NCI-H226 (cell line): Measurements from ENCODE around the gene BLMH.

ENCODE experiments used
- DNase-seq: peaks from one replicate; pipeline ENCODE4 v3.0.0-alpha.2; 2015

Gene BLMH, protein sequence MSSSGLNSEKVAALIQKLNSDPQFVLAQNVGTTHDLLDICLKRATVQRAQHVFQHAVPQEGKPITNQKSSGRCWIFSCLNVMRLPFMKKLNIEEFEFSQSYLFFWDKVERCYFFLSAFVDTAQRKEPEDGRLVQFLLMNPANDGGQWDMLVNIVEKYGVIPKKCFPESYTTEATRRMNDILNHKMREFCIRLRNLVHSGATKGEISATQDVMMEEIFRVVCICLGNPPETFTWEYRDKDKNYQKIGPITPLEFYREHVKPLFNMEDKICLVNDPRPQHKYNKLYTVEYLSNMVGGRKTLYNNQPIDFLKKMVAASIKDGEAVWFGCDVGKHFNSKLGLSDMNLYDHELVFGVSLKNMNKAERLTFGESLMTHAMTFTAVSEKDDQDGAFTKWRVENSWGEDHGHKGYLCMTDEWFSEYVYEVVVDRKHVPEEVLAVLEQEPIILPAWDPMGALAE

DNA sequence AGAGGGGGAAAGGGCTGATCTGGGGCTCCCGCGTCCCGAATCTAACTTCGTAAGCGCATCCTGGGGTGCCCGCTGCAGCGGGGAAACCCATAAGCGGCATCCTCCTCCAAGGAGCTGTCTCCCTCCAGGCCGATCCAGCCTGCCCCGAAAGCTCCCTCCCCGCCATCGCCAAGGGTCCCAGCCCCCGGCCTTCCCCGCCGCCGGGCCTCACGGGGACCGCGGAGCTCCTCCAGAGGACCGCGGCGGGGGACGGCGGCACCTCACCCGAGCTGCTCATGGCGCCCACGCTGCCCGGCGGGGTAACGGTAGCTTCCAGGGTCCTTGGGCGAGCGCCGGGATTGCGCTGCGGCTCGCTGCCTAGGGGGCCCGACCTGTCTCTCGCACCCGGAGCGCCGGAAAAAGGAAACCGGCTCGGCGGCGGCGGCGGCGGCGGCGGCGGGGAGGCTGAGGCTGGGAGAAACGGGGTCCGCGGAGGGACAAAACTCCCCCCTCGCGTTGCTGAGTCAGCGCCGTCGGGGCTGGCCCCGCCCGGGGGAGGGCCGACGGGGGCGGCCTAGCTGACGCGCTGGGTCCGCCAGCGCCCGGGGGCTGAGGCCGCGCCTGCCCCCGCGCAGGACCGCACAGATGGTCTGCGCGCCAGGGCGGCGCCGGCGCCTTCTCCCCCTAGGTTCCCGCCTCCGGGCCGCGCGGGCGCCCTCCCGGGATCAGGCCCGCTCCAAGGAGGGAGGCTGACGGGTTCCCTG is at the start of gene BLMH:
TSS of gene BLMH (minus strand) at position 402 of the 743 bp plus-strand sequence. CDS start at position 277, 125 bp downstream.
- peak; percentile 75 for DNase-seq

DNA sequence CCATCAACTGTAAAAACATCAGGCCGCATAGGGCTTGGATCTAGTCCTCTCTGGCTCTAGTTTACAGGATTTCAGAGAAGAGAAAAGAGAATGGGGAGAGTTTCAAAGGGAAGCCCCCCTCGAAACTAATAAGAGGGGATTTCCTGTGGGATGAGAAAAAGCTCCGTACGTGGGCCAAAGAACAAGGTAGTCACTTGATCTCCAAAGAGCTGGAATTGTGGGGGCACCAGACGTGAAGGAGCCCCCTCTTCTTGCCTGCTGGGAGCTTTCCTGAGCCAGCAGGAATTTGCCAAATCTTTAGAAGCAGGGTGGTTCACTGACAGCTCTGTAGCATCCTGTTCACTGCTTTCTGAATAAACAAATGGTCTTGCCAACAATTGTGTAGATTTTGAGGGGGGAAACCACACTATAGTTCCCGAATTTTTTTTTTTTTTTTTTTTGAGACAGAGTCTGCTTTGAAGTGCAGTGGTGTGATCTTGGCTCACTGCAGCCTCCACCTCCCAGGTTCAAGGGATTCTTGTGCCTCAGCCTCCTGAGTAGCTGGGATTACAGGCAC is 49.1 kb upstream of the BLMH start:
- DNase-seq: no peak

DNA sequence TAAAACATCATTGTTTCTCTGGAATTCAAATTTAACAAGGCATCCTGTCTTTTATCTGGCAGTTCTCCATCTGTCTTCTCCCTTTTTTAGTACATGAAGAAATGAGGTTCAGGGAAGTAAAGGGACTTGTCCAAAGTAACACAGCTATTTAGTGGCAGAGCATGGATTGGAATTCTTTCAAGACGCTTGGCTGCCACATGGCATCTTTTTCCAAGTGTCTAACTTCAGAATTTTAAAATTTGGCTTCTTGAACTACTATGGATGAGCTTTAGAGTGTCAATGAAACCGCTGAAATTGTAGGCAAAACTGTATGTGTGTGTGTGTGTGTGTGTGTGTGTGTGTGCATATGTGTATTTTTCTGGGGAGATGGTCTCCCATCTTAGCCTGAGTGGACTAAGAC is 47.3 kb upstream of the BLMH start:
- no peak for DNase-seq

DNA sequence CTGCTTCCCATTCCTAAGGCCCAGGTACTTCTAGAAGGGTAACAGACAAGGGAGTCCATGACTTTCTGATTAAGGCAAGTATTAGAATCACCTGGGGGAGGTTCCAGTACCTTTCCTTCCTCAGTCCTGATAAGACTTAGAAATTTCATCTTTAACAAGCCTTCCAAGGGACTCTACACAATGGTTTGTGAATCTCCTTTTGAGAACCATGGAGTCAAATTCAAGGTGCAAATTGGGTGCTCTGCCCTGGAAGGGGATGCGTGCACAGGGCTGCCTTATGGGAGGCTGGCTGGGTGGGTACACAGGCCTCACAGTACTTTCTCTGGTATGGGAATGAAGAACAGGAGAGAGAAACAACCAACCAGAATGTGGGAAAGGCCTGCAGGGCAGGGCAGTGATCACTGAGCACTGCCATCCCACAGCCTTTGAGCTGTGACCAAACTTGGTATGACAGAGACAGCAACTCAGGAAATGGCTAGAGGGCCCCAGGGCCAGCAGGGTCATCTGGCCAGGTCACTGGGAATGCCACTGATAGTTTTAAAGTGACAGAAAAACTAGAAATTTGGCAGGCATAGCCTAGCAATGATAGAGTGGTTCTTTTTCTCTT is 45.8 kb upstream of the BLMH start:
- DNase-seq: no peak

DNA sequence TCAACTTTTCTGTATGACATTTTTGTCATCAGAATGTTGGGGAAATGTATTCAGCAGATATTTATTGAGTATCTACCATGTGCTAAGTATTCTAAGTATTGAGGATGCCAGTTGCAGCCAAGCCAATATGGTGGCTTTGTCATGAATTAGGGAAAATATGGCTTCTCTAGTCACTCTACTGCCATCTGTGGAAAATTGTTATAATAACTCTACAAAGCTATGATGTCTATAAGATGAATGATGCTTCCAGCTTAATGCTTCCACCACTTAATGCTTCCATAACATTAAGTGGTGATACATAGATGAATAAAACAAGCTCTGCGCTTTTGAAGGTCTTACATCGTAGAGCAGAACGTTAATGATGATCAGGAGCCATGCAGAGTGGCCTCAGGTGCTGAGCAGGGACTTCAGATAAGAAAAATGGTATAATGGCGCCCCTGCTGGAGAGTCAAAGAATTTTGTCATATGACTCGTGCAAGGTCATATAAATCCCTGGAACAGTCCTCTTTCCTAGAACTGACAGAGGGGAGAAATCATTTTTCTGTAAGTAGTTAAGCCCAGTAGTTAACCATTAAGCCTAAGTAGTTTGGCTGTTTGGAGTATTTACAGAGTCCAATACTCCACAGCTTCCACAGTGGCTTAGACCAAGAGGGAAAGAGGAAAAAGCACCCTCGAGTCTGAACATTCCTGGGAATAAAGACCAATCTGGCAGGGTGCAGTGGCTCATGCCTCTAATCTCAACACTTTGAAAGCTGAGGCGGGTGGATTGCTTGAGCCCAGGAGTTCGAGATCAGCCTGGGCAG is 44.8 kb upstream of the BLMH start:
- peak; percentile 17 for DNase-seq

DNA sequence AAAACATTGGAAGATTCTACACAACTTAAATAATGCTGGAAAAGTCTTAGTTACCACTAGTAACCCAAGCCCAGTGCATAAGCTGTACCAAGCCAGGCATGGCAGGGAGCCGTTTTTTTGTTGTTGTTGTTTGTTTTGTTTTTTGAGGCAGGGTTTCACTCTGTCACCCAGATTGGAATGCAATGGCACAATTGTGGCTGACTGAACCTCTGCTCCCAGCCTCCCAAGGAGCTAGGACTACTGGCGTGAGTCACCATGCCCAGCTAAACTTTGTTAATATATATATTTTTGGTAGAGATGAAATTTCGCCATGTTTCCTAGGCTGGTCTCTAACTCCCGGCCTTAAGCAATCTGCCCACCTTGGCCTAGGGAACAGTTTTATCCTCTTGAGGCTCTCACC is 42.7 kb upstream of the BLMH start:
- no peak for DNase-seq

DNA sequence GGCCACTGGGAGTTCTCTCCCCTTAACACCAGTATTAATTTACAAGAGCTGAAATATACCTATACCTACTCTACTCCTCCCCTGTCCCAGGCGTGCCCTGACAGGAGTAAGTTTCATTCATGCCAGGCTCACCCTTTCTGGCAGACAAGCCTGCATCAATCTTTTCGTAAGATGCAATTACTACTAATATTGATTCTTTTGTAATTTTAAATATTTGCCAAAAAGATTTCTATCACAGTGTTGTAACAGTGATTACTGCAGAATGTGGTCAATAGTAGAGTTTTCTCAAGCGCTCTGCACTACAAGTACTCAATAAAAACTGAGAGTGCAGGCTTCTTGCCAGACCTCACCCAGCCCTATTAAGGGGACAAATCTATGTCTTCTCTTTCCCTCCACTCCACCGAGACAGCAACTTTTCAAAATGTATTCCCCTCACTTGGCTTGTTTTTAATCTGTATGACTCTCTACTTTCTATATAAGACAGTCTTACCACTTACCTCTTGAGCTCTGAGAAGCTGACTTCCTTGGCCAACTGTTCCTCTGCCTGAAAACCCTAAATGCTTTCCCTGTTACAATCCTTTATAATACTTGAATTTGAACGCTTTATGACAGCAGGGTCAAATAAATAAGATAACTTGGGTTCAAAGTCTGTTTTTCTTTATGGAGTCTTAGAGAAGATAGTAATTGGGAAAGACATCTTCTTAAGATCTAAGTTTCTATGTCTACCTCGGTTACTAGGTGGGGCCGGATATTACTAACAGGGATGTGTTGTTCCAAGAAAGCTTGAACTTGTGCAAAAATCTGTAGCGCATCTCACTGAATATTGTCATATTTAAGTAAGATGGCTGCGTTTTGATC is 42.0 kb upstream of the BLMH start, which contains the start of gene TMIGD1:
TSS of gene TMIGD1 (minus strand) at position 555 of the 858 bp plus-strand sequence. CDS start 1,924 bp downstream, outside the sequence.
- DNase-seq: no peak

DNA sequence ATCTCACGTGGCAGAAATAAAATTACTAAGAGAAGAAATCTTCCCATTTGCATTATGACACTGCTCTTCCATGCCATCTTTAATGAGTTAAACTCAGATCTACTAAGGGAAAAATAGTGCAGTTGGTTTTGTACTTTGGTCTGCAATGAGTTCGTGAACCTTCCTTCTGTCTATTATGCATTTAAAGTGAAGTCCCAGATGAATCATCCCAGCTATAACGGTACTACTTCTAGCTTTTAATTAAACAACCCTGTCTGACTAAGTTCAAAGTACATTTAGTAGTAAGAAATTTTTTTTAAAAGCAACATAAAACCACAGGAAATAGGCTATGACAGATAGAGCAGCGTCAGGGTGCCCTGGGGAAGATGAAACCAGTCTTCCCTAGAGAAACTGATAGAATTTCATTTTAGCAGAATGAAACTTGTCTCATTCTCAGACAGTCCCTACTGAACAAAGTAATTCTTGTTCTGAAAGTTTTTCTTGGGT is 40.4 kb upstream of the BLMH start:
- DNase-seq: no peak

DNA sequence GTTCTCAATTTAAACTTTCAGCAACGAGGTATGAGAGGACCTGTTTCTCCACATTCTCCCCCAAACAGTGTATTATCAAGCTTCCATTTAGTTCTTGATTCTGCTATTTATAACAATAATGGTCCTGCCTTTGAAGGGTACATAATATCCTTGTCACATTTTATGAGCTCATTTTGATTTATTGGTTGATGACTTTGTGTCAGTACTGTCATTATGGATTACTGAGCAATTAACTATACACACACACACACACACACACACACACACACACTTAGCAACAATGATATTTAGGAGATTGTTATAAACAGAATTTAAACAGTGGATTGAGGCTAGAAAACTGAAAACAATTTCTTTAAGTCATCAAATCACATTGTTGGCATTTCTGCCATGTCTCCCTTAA is 35.1 kb upstream of the BLMH start:
- DNase-seq: no peak

DNA sequence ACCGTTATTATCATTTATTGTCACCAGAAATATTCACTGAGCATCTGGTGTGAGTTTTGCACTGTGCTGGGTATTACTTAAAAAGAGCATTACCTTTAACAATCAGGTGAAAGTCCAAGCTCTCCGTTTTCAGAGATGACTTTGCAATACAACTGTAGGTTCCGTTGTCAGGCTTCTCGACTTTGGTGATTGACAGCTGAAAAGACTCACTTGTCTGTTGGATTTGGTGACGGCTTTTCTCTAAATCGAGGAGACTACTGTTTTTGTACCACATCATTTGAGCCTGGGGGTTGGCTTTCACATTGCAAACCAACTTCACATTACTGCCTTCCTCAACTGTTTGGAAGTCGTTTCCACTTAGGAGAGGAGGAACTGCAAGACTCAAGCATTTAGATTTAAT is 33.0 kb upstream of the BLMH start:
- DNase-seq: no peak

DNA sequence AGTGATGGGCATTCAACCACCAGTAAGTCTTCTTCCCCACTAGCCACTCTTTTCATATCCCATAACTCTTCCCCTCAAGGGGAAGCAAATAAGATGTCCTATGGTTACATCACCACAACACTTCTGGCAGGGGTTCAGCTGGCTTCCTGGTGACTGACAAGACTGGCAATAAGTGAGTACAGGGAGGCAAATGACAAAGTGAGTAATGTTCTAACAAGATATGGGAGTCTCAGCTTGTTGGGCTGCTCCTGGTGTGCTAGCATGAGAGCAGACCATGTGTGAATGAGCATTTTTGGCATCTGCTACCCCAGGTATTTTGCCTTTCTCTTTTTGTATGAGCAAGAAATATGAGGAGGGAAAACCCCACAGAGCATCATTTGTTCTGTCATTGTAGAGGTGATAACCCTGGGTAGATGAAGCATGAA is 32.2 kb upstream of the BLMH start:
- peak; percentile 73 for DNase-seq

DNA sequence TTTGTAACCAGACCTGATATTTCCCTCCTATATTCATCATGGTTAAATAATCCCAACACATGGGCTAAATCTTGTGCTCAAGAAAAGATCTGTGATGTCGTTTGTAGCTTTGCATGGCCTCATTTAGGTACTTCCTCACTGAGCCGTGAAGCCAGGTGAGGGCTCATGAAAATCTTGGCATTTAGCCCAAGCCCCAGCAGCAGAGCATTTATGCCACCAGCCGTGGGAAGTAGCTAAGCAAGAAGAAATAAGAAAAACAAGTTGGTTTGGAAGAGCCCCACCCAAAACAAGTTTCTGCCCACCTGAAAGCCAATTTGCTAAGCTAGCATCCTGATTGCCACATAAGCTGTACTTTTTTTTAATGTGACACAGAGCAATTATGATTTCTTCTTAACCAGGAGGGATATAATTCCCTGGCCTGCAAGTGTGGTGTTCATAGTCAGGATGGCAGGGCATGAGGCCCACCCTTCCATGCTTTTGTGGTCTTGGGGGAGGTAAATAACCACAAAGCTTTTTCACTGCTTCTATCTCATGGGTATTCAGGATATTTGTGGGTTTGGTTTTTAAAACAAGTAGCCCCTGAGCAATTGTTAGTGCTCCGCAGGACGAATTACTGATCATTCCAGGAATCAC is 31.6 kb upstream of the BLMH start:
- no peak for DNase-seq

DNA sequence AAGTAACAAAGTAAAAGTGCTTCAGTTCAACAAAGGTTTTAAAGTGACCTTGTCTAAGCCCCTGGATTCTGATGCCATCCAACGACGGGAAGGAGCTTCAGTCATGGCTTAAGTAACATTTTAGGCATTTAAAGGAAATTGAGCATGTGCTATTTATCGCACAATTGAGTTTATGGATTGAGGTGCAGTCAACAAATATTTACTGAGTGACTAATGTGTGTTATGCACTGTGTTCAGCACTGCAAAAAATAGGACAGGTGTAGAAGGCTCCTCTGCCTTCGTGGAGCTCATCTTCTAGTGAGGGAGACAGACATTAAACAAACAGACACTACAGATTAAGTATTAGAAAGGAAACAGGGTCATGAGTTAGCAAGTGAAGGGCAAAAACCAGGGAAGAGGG is 29.6 kb upstream of the BLMH start:
- no peak for DNase-seq

DNA sequence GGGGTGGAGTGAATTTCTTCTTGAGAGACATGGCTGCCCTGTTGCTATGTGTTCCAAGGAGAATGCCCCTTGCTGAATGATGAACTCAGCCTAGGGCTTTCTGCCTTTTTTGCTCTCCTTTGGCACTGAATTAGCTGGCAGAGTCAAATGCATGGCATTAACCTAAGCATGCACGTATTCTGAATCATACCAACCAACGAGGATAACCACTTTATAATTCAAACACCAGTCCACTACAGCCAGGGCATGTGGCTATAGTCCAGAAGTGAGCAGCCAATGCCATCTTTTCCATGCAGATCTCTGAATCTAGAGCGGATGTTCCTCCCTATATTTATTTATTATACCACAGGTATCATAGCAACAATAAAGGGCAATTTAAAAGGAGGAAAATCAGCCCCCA is 26.4 kb upstream of the BLMH start:
- DNase-seq: peak; percentile 33

DNA sequence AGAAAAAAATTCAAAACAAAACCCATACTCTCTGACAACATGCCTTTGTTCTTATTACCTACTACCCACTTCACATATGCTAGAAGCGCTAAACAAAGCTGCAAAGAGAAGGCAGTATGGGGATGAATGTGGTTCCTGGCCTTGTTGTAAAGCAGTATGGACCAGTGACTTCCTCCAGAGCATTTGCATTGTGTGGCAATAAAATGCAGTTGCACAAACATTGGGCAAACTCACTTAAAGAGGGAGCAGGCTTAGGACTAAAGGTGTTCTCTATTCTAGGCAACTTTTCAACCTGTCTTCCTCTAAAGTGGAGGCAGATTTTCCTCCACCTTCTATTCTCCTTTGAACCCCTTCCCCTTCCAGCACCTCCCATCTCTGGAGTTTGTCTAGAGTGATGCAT is 25.0 kb upstream of the BLMH start:
- DNase-seq: no peak

DNA sequence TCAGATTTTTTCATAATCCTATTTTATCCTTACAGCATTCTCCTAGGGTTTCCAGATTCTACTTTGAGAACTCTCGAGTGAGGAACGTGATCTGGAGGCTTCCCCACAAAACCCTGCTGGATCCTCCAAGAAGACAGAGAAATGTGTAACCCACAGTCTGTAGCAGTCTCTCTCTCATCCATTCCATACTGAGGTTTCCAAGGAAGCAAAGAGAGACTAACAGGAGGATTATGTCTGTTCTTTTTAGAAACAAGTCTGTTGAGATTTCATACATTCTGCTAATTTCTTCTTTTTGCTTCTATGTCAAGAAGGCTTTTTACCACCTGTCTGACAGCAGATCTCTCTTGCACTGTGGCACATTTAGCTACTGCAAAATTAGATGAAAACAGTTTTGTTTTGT is 23.4 kb upstream of the BLMH start:
- DNase-seq: no peak

DNA sequence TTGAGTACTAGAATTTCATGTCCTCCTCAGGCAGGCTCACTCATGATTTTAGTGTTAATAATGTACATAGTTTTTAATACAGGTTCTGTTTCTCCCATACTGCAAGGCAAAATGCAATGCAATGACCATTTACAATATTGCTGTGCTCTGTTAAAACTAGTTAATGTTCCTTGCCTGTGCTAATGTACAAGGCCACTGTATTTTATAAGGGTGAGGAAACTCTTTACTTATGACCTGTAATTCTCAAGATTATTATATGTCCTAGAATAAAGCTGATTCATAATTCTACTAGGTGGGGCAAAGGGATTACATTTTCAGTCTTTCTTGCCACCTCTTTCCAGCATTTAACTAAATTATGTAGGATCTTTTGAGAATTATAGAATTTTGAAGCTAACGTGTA is 22.7 kb upstream of the BLMH start:
- DNase-seq: no peak

DNA sequence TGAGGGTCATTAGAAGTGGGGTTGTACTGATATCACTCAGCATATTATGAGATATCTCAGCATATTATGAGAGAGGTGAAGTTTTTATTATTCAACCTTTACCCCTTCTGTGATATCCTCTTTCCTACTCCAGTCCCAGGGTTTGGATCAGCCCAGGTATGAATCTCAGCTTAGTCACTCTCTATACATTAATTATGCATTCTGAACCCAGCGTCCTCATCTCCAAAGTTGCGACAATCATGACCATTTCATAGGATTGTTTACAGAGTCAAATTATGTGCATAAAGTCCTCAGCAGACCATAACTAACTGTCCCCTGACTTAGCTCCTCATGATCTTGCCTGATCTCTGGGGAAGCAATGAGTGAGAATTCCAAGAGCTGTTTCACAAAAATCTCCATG is 20.5 kb upstream of the BLMH start:
- no peak for DNase-seq

DNA sequence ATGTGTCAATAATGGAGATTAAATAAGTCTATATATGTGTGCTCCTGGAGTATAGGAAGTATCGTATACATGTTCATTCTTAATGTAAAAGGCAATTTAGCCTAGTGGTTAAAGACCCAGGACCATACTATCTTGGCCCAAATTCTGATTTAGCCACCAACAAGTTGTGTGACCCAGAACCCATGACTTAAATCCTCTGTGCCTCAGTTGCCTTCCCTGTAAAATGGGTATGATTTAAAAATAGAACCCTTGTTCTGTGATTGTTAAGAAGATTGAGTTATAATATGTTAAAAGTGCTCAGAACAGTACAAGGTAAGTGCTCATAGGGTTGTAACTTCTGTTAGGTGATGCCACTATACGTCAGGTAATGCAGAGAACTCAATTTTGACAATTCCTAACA is 18.8 kb upstream of the BLMH start:
- no peak for DNase-seq

DNA sequence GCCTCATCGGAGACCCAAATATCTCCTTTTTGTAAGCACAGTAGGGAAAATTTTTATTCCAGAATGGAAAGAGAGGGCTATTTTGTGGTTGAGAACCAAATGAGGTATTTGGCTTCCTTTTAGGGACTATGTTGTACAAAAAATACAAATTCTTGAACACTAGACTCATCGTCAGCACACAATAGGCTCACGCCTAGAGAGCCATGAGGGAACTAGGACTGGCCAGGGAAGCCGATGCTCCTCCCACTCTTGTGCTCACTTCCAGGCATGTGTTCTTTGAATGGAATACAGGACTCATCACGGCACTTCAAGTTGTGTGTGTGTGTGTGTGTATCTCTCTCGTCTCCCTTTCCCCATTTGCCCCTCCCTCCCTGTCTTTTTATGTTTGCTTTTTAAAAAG is 17.8 kb upstream of the BLMH start:
- no peak for DNase-seq

DNA sequence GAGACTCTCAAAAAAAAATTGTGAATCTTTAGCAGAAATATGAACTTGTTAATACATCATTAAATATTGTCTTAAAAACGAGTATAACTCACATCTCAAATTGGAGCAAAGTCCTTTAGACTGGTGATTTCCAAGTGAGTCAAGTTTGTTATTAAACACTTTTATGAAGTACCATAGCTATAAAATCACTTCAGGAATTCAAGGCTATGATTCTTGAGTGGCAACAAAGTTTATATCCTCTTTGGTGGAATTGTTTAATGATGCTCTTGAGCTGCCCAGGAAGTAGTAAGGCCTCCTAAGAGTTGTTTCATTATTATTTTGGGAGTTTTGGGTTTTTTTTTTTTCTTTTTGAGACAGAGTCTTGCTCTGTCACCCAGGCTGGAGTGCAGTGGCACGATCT is 16.7 kb upstream of the BLMH start:
- no peak for DNase-seq
